ENCODE measurements around the gene GALNT10. TPM values are rescaled to one million over a fixed set of nuclear protein-coding genes. Genes with fewer than 3 reads are reported as not detected.
A peak's percentile ranks its signal among the peaks of the same experiment; 100 is the strongest.

Gene GALNT10
- total RNA-seq, 2 experiments from 2014 or later, result 12.9 to 15.2 TPM

- ChIA-PET POLR2A (interaction anchor here (0.7 kb wide), 1 partner anchor 310 kb away, joined by 4 read pairs; no protein-coding TSS in a partner anchor), CTCF (no interaction called here)
- DNase-seq, result no peak
- Mint-ChIP-seq H3K4me3 (no peak overlapping the region), H3K4me1 (ENCODE audit: low read depth) (no peaks in the 10 kb centered on the region), H3K9me3 (no peaks in the 10 kb centered on the region), H3K27ac (no peak overlapping the region), H3K36me3 (ENCODE audit: low read depth) (peaks cover 16% of the 10 kb centered on the region), H3K27me3 (no peaks in the 10 kb centered on the region)
- ATAC-seq, result no peak
- intact Hi-C loops (cut with micrococcal nuclease), result no loop called here
- no peak for TF ChIP-seq CTCF (IDR thresholded peaks at IDR 0.05)
Observed at GRCh38 chr5:154377754-154378533, 187.4 kb downstream of the GALNT10 start.

DNA sequence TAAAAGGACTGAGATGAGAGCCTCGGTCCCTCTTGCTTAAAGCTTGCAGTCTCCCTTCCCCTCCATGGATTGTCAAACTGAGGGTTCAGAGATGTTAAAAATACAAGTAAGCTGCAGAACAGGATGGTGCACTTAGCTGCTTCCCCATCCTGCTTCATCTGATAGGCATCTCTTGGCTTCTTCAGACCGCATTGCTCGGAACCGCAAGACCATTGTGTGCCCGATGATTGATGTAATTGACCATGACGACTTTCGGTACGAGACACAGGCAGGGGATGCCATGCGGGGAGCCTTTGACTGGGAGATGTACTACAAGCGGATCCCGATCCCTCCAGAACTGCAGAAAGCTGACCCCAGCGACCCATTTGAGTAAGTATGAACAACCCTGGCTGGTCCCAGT, 189.7 kb downstream of the GALNT10 start:
- ChIA-PET POLR2A (no interaction called here), CTCF (interaction anchor here (1.2 kb wide), 1 partner anchor 18 kb away, joined by 3 read pairs; no protein-coding TSS in a partner anchor)
- Mint-ChIP-seq H3K27me3 (no peaks in the 10 kb centered on the region), H3K4me1 (ENCODE audit: low read depth) (peaks cover 10% of the 10 kb centered on the region), H3K27ac (no peak overlapping the region), H3K36me3 (ENCODE audit: low read depth) (peaks cover 26% of the 10 kb centered on the region), H3K4me3 (no peak overlapping the region), H3K9me3 (peaks cover 5% of the 10 kb centered on the region)
- intact Hi-C loops (cut with micrococcal nuclease), result no loop called here
- ATAC-seq (no peak), DNase-seq (no peak)
- TF ChIP-seq CTCF (IDR thresholded peaks at IDR 0.05), result no peak

- peak overlapping the region; percentile 38 for H3K27ac Mint-ChIP-seq
- peaks cover 26% of the 10 kb centered on the region for H3K36me3 Mint-ChIP-seq (ENCODE audit: low read depth)
- no peak overlapping the region for H3K4me3 Mint-ChIP-seq
- H3K4me1 Mint-ChIP-seq (ENCODE audit: low read depth), result peaks cover 13% of the 10 kb centered on the region
- TF ChIP-seq CTCF (IDR thresholded peaks at IDR 0.05), result no peak
- DNase-seq, result peak; percentile 15
- intact Hi-C loops (cut with micrococcal nuclease), result no loop called here
- ChIA-PET POLR2A (no interaction called here), CTCF (interaction anchor here (1.6 kb wide), 1 partner anchor 312 kb away, joined by 4 read pairs; no protein-coding TSS in a partner anchor)
- H3K9me3 Mint-ChIP-seq, result peaks cover 5% of the 10 kb centered on the region
- H3K27me3 Mint-ChIP-seq, result no peaks in the 10 kb centered on the region
- no peak for ATAC-seq
Observed at GRCh38 chr5:154384480-154385235, 194.1 kb downstream of the GALNT10 start.

GRCh38 chr5:154385236-154385512, 194.6 kb downstream of the GALNT10 start:
- TF ChIP-seq CTCF (IDR thresholded peaks at IDR 0.05), result no peak
- CTCF ChIA-PET, result interaction anchor here (1.4 to 1.6 kb wide), 2 partner anchors 21 to 313 kb away, joined by 4 read pairs; no protein-coding TSS in a partner anchor
- H3K9me3 Mint-ChIP-seq, result peaks cover 5% of the 10 kb centered on the region
- POLR2A ChIA-PET, result no interaction called here
- intact Hi-C loops (cut with micrococcal nuclease), result no loop called here
- H3K4me1 Mint-ChIP-seq (ENCODE audit: low read depth), result peaks cover 13% of the 10 kb centered on the region
- ATAC-seq (no peak), DNase-seq (peak; percentile 12)
- peak overlapping the region; percentile 37 for H3K27ac Mint-ChIP-seq
- peaks cover 29% of the 10 kb centered on the region for H3K36me3 Mint-ChIP-seq (ENCODE audit: low read depth)
- H3K4me3 Mint-ChIP-seq, result no peak overlapping the region
- no peaks in the 10 kb centered on the region for H3K27me3 Mint-ChIP-seq

Measured in activated CD8-positive, alpha-beta T cell treated with anti-CD3 and anti-CD28 coated beads for 36 hours (primary cell).